GM10266 (cell line): Measurements from ENCODE around the gene ZNF771.
A peak's percentile ranks its signal among the peaks of the same experiment; 100 is the strongest.

Experiments
- DNase-seq: peaks from one replicate; pipeline ENCODE4 v3.0.0; 2012; ENCODE audit errors: extremely low spot score
- TF ChIP-seq, protein P1 (sequence below): IDR thresholded peaks from 2 replicates; pipeline ENCODE4 v1.5.1; 2012; ENCODE audit warnings: mild to moderate bottlenecking, low read depth; ENCODE audit not compliant: control insufficient read depth, insufficient read depth; ENCODE audit errors: missing control alignments

Gene ZNF771

DNA sequence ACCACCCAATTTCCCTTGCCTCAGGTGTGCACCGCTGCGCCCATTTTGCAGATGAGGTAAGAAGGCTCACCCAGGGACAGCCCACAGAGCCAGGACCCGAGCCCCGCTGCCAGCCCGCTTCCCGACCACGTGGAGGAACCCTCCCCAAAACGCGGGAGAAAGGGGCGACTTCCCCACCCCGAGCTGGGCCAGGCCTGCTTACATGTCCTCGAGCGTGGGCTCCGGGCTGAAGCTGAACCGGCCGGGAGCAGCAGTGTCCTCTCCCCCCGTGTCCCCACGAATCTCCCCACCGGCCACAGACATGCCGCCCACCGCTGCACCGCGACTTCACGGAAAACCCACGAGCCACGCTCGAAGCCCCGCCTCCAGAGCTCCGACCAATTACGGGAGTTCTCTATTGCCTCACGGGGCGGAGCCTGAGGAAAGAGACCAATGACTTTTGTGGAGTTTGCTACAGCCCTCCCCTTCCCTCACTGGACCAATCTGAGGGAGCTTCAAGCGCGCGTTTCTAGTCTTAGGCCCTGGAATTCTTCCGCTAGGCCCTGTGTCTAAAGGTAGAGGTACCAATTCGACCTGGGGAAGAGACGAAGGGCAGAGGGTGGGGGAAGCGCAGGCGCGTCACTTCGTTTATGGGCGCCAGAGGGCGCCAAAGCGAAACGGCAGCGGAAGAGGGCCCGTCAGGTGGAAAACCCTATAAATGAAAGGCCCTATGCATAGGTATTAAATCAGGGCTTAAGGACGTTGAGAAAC lies 22.4 kb downstream of the ZNF771 start, which contains the start of gene DCTPP1:
Gene DCTPP1, minus strand, starts transcription at position 353 of the 750 bp plus-strand sequence. Its CDS starts 50 bp downstream, at position 303.
- TF ChIP-seq, protein P1, sequence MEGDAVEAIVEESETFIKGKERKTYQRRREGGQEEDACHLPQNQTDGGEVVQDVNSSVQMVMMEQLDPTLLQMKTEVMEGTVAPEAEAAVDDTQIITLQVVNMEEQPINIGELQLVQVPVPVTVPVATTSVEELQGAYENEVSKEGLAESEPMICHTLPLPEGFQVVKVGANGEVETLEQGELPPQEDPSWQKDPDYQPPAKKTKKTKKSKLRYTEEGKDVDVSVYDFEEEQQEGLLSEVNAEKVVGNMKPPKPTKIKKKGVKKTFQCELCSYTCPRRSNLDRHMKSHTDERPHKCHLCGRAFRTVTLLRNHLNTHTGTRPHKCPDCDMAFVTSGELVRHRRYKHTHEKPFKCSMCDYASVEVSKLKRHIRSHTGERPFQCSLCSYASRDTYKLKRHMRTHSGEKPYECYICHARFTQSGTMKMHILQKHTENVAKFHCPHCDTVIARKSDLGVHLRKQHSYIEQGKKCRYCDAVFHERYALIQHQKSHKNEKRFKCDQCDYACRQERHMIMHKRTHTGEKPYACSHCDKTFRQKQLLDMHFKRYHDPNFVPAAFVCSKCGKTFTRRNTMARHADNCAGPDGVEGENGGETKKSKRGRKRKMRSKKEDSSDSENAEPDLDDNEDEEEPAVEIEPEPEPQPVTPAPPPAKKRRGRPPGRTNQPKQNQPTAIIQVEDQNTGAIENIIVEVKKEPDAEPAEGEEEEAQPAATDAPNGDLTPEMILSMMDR, result peak; percentile 82
- DNase-seq, result peak; percentile 91

DNA sequence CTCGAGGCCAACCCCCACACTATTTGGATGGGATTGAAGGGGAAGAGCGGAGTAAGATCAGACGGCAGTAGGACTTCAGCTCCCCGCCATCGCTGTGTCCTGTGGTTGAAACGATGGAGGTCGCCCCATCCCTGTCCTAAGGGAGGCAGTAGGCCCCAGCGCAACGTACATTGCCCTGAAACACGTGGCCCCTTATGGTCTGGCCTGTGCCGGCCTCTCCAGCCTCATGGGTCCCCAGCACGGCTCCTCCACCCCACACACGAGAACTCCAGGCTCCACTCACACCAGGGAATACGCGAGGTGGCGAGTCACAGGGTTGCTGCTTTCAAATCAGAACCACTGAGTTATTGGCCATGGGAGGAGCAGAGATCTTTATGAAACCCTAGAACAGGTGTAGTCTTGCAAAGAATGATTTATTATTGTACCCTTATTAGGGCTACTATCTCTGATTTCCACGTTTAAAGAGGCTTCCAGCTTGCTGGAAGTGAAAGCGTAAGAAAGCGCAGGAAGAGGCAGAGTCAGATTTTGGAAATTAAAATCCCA lies 23.1 kb downstream of the ZNF771 start:
- DNase-seq, result no peak
- TF ChIP-seq, protein P1, result peak; percentile 37

DNA sequence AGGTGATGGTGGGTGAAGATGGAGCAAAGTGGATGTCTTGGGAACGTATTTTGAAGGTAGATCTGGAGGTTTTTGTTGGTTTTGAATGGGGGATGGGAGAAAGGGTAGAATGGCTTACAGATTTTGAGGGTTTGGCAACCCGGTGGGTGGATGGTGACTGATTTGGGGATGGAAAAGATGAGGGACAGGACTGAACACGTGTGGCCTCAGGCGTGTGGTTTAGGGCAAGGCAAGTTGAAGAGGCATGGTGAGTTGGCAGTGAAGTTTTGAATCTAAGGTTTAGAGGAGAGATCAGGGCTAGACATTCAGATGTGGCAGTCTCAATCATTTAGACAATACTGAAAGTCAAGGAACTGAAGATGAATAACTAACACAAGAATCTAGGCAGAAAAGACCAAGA lies 27.4 kb downstream of the ZNF771 start:
- TF ChIP-seq, protein P1, result no peak
- DNase-seq, result no peak

DNA sequence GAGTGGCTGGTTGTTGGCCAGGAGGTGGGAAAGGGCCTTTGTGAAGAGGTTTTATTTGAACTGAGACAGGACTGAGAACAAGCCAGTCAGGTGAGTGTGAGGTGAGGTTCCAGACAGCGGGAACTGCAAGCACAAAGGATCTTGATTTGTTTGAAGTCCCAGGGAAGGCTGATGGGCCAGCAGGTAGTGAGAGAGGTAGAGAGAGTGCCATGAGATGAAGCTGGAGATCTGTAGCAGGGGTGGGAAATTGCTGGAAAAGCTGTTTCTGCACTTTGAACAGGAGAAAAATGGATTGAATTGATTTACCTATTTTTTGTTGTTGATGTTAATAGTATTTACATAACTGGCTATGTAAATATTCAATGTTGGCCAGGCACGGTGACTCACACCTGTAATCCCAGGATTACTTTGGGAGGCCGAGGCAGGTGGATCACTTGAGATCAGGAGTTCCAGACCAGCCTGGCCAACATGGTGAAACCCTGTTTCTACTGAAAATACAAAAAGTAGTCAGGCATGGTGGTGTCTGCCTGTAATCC lies 30.2 kb downstream of the ZNF771 start:
- DNase-seq, result no peak
- TF ChIP-seq, protein P1, result no peak

DNA sequence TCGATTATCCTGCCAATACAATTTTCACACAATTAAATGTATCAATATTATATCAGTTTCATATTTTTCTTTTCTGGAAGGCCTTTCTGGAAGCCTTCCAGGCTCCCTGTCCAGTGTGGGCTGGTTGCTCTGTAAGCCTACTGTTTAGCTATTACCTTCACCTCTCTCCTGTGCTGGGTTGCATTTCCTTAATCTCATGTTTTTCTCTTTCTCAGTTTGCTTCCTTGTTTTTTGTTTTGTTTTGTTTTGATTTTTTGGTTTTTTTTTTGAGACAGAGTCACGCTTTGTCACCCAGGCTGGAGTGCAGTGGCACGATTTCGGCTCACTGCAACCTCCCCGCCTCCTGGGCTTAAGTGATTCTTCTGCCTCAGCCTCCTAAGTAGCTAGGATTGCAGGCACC lies 31.4 kb downstream of the ZNF771 start:
- TF ChIP-seq, protein P1, result no peak
- no peak for DNase-seq

DNA sequence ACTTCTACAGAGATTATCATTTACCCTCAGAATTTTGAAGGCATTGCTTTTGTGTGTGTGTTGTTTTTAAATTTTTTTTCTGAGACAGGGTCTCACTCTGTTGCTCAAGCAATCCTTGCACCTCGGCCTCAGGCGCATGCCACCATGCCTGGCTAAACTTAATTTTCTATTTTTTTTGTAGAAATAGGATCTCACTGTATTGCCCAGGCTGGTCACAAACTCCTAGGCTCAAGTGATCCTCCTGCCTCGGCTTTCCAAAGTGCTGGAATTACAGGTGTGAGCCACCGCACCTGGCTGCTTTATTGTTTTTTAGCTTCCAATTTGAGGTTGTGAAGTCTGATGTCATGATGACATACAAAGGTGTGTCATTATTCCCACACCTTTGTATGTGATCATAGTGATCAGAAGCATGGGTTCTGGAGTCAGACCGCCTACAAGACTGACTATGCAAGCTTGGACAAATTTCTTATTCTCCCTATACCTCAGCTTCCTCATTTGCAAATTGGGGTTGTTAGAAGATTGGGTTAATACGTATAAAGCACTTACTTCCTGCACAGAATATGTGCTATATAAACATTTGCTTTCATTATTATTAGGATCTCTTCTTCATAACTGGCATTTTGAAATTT lies 32.4 kb downstream of the ZNF771 start:
- DNase-seq, result no peak
- TF ChIP-seq, protein P1, result no peak
